ENCODE results near the gene NPEPL1. TPM values are rescaled to one million over a fixed set of nuclear protein-coding genes. Genes with fewer than 3 reads are reported as not detected.

NPEPL1 gene
- total RNA-seq, 2 donors from 2014 or later: 25.7 to 29.0 TPM

DNA sequence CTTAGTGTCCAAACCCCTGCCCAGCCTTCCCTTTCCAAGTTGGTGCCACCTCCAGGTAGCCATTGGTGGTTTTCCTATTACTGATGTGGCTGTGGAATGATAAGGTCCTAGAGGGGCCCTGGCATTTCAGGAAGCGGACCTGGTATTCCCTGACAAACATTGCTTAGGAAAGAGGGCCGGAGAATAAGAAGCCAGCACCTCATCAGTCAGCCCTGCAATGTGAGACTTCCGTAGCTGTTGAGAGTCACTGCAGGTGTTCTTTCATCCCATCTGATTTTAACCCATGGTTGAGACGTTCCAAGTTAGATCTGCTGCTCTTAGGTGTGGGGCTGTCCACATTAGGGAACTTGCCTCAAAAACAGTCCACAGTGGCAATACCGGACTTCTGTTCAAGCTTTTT, 14.8 kb upstream of the NPEPL1 start:
- Mint-ChIP-seq H3K9me3 (no peaks in the 10 kb centered on the region), H3K36me3 (ENCODE audit: insufficient read depth in 2 of 2) (peaks cover 2 to 15% of the 10 kb centered on the region in 2 donors), H3K4me1 (ENCODE audit: low read depth) (no peaks in the 10 kb centered on the region), H3K4me3 (no peak overlapping the region), H3K27me3 (ENCODE audit: low read depth) (no peaks in the 10 kb centered on the region), H3K27ac (peak overlapping the region; percentile 54)
- DNase-seq (no peak), ATAC-seq (replicated peaks in 1 of 2) (no peak)

DNA sequence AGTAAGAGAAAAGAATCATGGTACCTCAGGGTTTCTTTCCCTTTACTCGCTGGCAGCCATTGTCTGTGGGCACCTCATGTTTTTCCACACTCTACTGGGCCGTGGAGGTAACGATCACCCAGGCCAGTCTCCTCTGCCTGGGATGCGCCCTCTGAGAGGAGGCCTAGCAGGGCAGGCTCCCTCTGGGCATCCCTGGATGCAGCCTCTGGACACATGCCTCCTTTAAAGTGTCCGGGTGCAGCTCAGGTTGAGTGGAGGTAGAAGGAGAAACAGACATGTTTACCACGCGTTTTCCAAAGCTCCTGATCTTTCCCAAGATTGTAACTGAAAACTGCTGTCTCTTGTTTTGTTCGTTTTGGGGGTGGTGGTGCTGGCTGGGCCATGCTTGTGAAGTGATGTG, 13.8 kb upstream of the NPEPL1 start:
- Mint-ChIP-seq H3K9me3 (no peaks in the 10 kb centered on the region), H3K36me3 (ENCODE audit: insufficient read depth in 2 of 2) (peaks cover 2 to 15% of the 10 kb centered on the region in 2 donors), H3K27me3 (ENCODE audit: low read depth) (no peaks in the 10 kb centered on the region), H3K4me1 (ENCODE audit: low read depth) (no peaks in the 10 kb centered on the region), H3K4me3 (no peak overlapping the region), H3K27ac (no peak overlapping the region)
- DNase-seq (no peak), ATAC-seq (replicated peaks in 1 of 2) (no peak)

DNA sequence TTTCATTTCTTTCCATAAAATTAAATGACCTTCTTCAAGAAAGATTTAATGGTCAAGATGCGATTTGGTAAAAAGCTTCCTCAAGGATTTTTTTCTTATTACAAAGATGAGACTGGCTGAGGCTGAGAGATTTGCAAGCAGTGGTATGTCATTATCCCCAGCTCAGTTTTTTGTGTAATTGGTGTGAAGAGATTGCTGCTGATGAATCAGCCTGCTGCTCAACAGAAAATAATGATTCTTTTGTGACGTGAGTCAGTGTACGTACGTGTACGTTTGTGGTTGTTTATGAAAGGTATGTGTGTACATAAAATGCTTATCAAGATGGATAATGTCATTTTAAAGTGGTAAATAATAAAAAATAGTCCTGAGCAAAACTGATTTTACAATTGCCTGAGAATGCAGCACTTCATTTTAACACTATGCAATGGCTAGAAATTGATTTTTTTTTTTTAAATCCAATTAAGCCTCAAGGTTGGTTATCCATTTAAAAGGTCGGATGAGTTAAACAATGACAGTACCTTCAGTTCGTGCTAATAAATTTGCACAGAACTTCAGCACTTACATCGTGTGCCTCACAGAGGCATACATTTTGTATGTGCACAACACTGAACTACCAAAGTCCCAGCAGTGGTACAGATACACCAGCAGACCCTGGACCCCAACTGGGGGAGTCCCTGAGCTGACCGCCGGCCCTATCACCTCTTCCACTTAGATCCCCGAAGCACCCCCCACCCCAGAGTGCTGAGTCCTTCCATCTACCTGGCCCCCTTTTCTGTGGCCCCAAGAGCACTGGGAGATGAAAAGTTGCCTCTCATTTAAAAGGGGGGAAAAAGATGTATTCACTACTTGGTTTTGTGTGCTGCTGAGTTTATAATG, 9.7 kb upstream of the NPEPL1 start:
- Mint-ChIP-seq H3K9me3 (no peaks in the 10 kb centered on the region), H3K4me1 (ENCODE audit: low read depth) (no peaks in the 10 kb centered on the region), H3K27ac (no peak overlapping the region), H3K4me3 (no peak overlapping the region), H3K27me3 (ENCODE audit: low read depth) (no peaks in the 10 kb centered on the region), H3K36me3 (ENCODE audit: insufficient read depth in 2 of 2) (peaks cover 0 to 1% of the 10 kb centered on the region in 2 donors)
- DNase-seq (no peak), ATAC-seq (replicated peaks in 1 of 2) (no peak)

- H3K27ac Mint-ChIP-seq: no peak overlapping the region
- no peak overlapping the region for H3K4me3 Mint-ChIP-seq
- no peaks in the 10 kb centered on the region for H3K9me3 Mint-ChIP-seq
- H3K27me3 Mint-ChIP-seq (ENCODE audit: low read depth): no peaks in the 10 kb centered on the region
- H3K36me3 Mint-ChIP-seq (ENCODE audit: insufficient read depth in 2 of 2): peaks cover 1% of the 10 kb centered on the region in 2 donors
- no peaks in the 10 kb centered on the region for H3K4me1 Mint-ChIP-seq (ENCODE audit: low read depth)
- DNase-seq (no peak), ATAC-seq (replicated peaks in 1 of 2) (no peak)
Measured at GRCh38 chr20:58684291-58684690, 8.3 kb upstream of the NPEPL1 start.

GRCh38 chr20:58685988-58686387, 6.6 kb upstream of the NPEPL1 start:
- H3K27ac Mint-ChIP-seq: no peak overlapping the region
- no peaks in the 10 kb centered on the region for H3K9me3 Mint-ChIP-seq
- ATAC-seq (replicated peaks in 1 of 2) (no peak), DNase-seq (no peak)
- peaks cover 0 to 1% of the 10 kb centered on the region in 2 donors for H3K36me3 Mint-ChIP-seq (ENCODE audit: insufficient read depth in 2 of 2)
- no peaks in the 10 kb centered on the region for H3K27me3 Mint-ChIP-seq (ENCODE audit: low read depth)
- no peak overlapping the region for H3K4me3 Mint-ChIP-seq
- no peaks in the 10 kb centered on the region for H3K4me1 Mint-ChIP-seq (ENCODE audit: low read depth)

GRCh38 chr20:58688414-58688813, 4.2 kb upstream of the NPEPL1 start:
- peaks cover 2% of the 10 kb centered on the region for H3K4me1 Mint-ChIP-seq (ENCODE audit: low read depth)
- ATAC-seq (replicated peaks in 1 of 2) (no peak), DNase-seq (no peak)
- H3K9me3 Mint-ChIP-seq: no peaks in the 10 kb centered on the region
- H3K27ac Mint-ChIP-seq: no peak overlapping the region
- H3K36me3 Mint-ChIP-seq (ENCODE audit: insufficient read depth in 2 of 2): peaks cover 0 to 1% of the 10 kb centered on the region in 2 donors
- no peak overlapping the region for H3K4me3 Mint-ChIP-seq
- no peaks in the 10 kb centered on the region for H3K27me3 Mint-ChIP-seq (ENCODE audit: low read depth)

DNA sequence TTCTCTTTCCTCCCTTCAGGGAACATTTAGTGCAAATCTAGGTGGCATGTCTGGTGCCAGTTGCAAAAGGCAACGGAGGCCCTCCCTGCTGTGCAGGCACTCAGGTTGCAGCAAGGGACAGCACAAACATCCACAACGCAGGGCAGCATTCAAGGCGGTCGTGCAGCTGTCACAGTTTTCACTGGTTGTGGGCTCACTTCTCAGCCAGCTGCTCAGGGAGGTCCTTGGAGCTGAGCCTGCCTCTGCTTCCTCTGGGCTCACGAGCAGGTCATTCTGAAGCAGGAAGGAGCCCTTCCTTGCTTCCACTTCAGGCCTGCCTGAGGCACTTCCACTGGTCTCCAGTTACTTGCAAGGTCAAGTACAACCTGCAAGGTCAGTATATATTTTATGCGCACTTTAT, 3.8 kb upstream of the NPEPL1 start:
- DNase-seq (no peak), ATAC-seq (replicated peaks in 1 of 2) (no peak)
- peaks cover 0 to 1% of the 10 kb centered on the region in 2 donors for H3K36me3 Mint-ChIP-seq (ENCODE audit: insufficient read depth in 2 of 2)
- H3K4me3 Mint-ChIP-seq: no peak overlapping the region
- peaks cover 6% of the 10 kb centered on the region for H3K4me1 Mint-ChIP-seq (ENCODE audit: low read depth)
- H3K27me3 Mint-ChIP-seq (ENCODE audit: low read depth): no peaks in the 10 kb centered on the region
- H3K27ac Mint-ChIP-seq: no peak overlapping the region
- no peaks in the 10 kb centered on the region for H3K9me3 Mint-ChIP-seq

DNA sequence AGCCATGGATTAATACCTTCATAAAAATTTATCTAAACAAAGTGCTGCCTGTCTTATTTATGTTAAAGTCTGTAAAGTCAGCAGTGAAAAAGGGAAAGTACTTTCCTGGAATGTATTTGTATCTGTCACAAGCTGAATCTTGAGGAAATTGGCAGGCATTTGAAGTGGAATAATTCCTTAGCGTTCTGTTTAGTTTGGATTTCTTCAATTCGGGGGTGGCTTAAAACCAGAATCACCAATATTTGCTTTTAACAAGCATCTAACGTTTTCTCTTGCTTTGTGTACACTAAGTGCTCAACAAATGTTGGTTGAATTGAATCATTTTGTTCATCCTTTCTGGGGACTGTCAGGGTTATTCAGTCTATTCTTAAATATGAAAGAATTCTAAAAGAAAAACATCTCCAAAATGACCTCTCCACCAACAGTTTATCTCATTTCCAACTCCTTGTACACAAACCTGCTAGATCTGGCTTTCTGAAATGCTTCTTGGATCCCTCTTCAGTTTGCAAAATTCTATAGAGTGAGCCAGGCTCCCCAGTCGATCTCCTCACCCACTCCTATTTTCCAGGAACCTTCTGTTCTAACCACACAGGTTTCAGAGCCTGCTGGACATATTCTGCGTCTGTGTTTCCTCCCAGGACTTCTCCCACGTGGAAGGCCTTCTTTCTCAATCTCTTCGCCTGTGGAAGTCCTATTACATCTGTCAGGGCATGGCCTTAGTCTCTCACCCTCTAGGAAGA, 2.0 kb upstream of the NPEPL1 start:
- no peak for DNase-seq
- H3K4me3 Mint-ChIP-seq: no peak overlapping the region
- peak overlapping the region; percentile 68 for H3K27ac Mint-ChIP-seq
- peaks cover 6% of the 10 kb centered on the region for H3K4me1 Mint-ChIP-seq (ENCODE audit: low read depth)
- peaks cover 0 to 1% of the 10 kb centered on the region in 2 donors for H3K36me3 Mint-ChIP-seq (ENCODE audit: insufficient read depth in 2 of 2)
- H3K9me3 Mint-ChIP-seq: no peaks in the 10 kb centered on the region
- no peak for ATAC-seq (replicated peaks in 1 of 2)
- H3K27me3 Mint-ChIP-seq (ENCODE audit: low read depth): no peaks in the 10 kb centered on the region

- H3K9me3 Mint-ChIP-seq: no peaks in the 10 kb centered on the region
- DNase-seq: no peak
- peaks cover 6% of the 10 kb centered on the region for H3K4me1 Mint-ChIP-seq (ENCODE audit: low read depth)
- H3K27me3 Mint-ChIP-seq (ENCODE audit: low read depth): no peaks in the 10 kb centered on the region
- H3K4me3 Mint-ChIP-seq: peak overlapping the region in 1 of 2 donors; percentile 58
- no peak overlapping the region for H3K27ac Mint-ChIP-seq
- H3K36me3 Mint-ChIP-seq (ENCODE audit: insufficient read depth in 2 of 2): peaks cover 0 to 1% of the 10 kb centered on the region in 2 donors
- no peak for ATAC-seq (replicated peaks in 1 of 2)
Measured at GRCh38 chr20:58691773-58692578, 624 bp upstream of the NPEPL1 start.

- Mint-ChIP-seq H3K36me3 (ENCODE audit: insufficient read depth in 2 of 2) (peaks cover 0 to under 1% of the 10 kb centered on the region in 2 donors), H3K27me3 (ENCODE audit: low read depth) (no peaks in the 10 kb centered on the region), H3K9me3 (no peaks in the 10 kb centered on the region), H3K4me3 (peak overlapping the region; percentile 70 to 81), H3K4me1 (ENCODE audit: low read depth) (peaks cover 6% of the 10 kb centered on the region), H3K27ac (no peak overlapping the region)
- ATAC-seq (replicated peaks in 1 of 2): no peak
- no peak for DNase-seq
Measured at GRCh38 chr20:58693226-58694006, 816 bp downstream of the NPEPL1 start.

DNA sequence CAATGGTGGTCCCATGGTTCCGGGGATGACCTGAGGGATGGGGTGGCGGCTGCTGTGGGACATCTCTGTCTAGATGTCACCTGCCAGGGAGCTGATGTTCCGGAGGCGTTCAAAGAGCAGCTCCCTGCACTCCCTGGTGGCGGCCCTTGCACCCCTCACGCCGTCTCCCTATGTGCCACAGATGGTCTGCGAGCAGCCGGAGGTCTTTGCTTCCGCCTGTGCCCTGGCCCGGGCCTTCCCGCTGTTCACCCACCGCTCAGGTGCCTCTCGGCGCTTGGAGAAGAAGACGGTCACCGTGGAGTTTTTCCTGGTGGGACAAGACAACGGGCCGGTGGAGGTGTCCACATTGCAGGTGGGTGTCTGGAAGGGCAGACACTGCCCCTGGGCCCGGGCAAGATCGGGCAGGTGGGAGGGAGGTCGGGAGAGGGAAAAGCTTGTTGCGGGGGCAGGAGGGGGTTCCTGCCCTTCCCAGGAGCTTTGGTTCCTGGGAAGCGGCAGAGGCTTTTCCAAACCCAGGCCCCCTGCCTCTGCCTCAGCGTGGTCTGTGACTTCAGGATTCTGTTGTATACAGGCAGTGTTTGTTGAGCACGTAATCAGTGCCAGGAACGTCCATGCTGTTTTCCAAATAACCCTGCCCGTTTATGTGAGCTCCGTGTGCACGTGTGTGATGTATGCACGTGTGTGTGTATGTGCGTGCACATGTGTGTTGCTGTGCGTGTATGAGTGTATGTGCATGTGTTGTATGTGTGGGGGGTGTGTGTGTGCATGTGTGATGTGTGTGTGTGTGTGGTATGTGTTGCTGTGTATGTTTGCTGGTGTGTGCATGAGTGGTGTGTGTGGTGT, 1.9 kb downstream of the NPEPL1 start:
- Mint-ChIP-seq H3K4me1 (ENCODE audit: low read depth) (peaks cover 6% of the 10 kb centered on the region), H3K9me3 (no peaks in the 10 kb centered on the region), H3K36me3 (ENCODE audit: insufficient read depth in 2 of 2) (no peaks in the 10 kb centered on the region), H3K4me3 (peak overlapping the region in 1 of 2 donors; percentile 81), H3K27me3 (ENCODE audit: low read depth) (no peaks in the 10 kb centered on the region), H3K27ac (no peak overlapping the region)
- no peak for ATAC-seq (replicated peaks in 1 of 2)
- DNase-seq: no peak

All from activated T-cell treated with anti-CD3 and anti-CD28 coated beads, Interleukin-2, amount 50 U/mL, for 72 hours (primary cell).